Spleen (tissue), 7 donors: ENCODE results near the gene NAT10.

Experiments
- POLR2A ChIP-seq, 3 donors: fragments of 450-650 bp; IDR thresholded peaks; one replicate each; pipeline ENCODE4 v1.5.1; 2017; ENCODE audit warnings: antibody characterized with exemption in 3 of 3, mild to moderate bottlenecking in 1 of 3
- TF ChIP-seq, protein P1 (sequence below), 11 experiments: fragments of 200-600 bp in 7 of 11; fragments of 450-650 bp in 4 of 11; sonication (generic) in 4 of 11; IDR thresholded peaks in 8 of 11; conservative IDR thresholded peaks in 3 of 11; 1 replicate in 7 of 11; 2 replicates in 4 of 11; pipeline versions ENCODE4 v1.4.0 to v1.8.0; 2016 to 2021; ENCODE audit warnings: antibody characterized with exemption in 11 of 11, inconsistent platforms in 4 of 11, mild to moderate bottlenecking in 1 of 11
- donor health status: DM: no; HTN: no; CAD: no; lungs with moderate emphysema.
- donor health status: DM: no; HTN: no; CAD: no.
- donor health status: DM: no; HTN: no; CAD: no.

DNA sequence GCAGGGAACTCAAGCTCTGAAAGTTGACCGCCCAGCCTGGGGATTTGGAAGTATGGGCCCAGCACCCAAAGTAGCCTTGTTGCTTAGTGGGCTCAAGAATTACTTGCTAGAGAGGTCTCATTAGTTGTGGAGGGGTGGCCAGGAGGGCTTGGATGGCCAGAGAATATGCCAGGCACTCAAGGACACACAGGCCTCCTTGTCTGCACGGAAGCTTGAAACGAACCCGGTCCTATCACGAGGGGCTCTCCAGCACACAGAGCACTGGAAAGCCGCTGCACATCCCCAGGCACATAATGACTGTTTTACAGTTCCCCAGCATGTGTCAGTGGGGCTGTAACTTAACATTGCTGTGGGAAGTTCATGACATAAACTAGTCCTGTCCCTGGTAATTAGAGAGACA is 55.9 kb downstream of the NAT10 start:
- TF ChIP-seq, protein P1, sequence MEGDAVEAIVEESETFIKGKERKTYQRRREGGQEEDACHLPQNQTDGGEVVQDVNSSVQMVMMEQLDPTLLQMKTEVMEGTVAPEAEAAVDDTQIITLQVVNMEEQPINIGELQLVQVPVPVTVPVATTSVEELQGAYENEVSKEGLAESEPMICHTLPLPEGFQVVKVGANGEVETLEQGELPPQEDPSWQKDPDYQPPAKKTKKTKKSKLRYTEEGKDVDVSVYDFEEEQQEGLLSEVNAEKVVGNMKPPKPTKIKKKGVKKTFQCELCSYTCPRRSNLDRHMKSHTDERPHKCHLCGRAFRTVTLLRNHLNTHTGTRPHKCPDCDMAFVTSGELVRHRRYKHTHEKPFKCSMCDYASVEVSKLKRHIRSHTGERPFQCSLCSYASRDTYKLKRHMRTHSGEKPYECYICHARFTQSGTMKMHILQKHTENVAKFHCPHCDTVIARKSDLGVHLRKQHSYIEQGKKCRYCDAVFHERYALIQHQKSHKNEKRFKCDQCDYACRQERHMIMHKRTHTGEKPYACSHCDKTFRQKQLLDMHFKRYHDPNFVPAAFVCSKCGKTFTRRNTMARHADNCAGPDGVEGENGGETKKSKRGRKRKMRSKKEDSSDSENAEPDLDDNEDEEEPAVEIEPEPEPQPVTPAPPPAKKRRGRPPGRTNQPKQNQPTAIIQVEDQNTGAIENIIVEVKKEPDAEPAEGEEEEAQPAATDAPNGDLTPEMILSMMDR (IDR thresholded peaks at IDR 0.05 in 8 of 11, conservative IDR thresholded peaks at IDR 0.05 in 3 of 11), result no peak
- no peak for TF ChIP-seq POLR2A (IDR thresholded peaks at IDR 0.05)
